Mucosa of rectum (tissue), 2 donors: ENCODE results near the gene KCNRG.

Experiments used
- H3K27ac ChIP-seq, 2 donors: one replicate each; pipeline ENCODE4 v1.7.0; 2013; ENCODE audit warnings: inconsistent platforms in 2 of 2, low read depth in 2 of 2, low read length in 2 of 2
- H3K27me3 ChIP-seq, 2 donors: one replicate each; pipeline ENCODE4 v1.7.0; 2013; ENCODE audit warnings: low read length in 2 of 2; ENCODE audit not compliant: control insufficient read depth in 2 of 2, insufficient read depth in 2 of 2
- H3K36me3 ChIP-seq, 2 donors: one replicate each; pipeline ENCODE4 v1.7.0; 2013; ENCODE audit warnings: low read length in 2 of 2; ENCODE audit not compliant: control insufficient read depth in 2 of 2, insufficient read depth in 2 of 2
- H3K4me1 ChIP-seq, 2 donors: one replicate each; pipeline ENCODE4 v1.7.0; 2013; ENCODE audit warnings: low read length in 2 of 2, mild to moderate bottlenecking in 1 of 2; ENCODE audit not compliant: control insufficient read depth in 2 of 2, insufficient read depth in 2 of 2
- H3K4me3 ChIP-seq, 2 donors: one replicate each; pipeline ENCODE4 v1.7.0; 2013; ENCODE audit warnings: low read length in 2 of 2
- H3K9ac ChIP-seq, 2 donors: one replicate each; pipeline ENCODE4 v1.7.0; 2013; ENCODE audit warnings: low read length in 2 of 2, low read depth in 1 of 2, mild to moderate bottlenecking in 1 of 2
- H3K9me3 ChIP-seq, 2 donors: one replicate each; pipeline ENCODE4 v1.7.0; 2013; ENCODE audit warnings: low read length in 2 of 2; ENCODE audit not compliant: control insufficient read depth in 2 of 2
- donor health status: healthy.
- donor health status: Normal muscosa, but diverticular disease.

Gene KCNRG

GRCh38 chr13:49993111-49993510, 22.1 kb upstream of the KCNRG start:
- Histone ChIP-seq H3K27me3 (no peaks in the 10 kb centered on the region), H3K9me3 (no peaks in the 10 kb centered on the region), H3K4me1 (peaks cover 6 to 8% of the 10 kb centered on the region in 2 donors), H3K4me3 (no peak overlapping the region), H3K9ac (no peak overlapping the region), H3K36me3 (no peaks in the 10 kb centered on the region), H3K27ac (no peak overlapping the region)

- H3K27me3 ChIP-seq, result no peaks in the 10 kb centered on the region
- peaks cover 10 to 13% of the 10 kb centered on the region in 2 donors for H3K4me1 ChIP-seq
- H3K36me3 ChIP-seq, result peaks cover 0 to under 1% of the 10 kb centered on the region in 2 donors
- H3K9me3 ChIP-seq, result no peaks in the 10 kb centered on the region
- H3K27ac ChIP-seq, result no peak overlapping the region
- no peak overlapping the region for H3K4me3 ChIP-seq
- no peak overlapping the region for H3K9ac ChIP-seq
Observed at GRCh38 chr13:49993666-49994065, 21.6 kb upstream of the KCNRG start.

- Histone ChIP-seq H3K4me1 (peaks cover 18 to 20% of the 10 kb centered on the region in 2 donors), H3K36me3 (peaks cover 0 to 6% of the 10 kb centered on the region in 2 donors), H3K4me3 (peak overlapping the region; percentile 76 to 79), H3K27ac (peak overlapping the region; percentile 95), H3K9ac (peak overlapping the region; percentile 84 to 89), H3K9me3 (no peaks in the 10 kb centered on the region), H3K27me3 (no peaks in the 10 kb centered on the region)
Observed at GRCh38 chr13:49995625-49996101, 19.6 kb upstream of the KCNRG start.

- H3K27me3 ChIP-seq, result no peaks in the 10 kb centered on the region
- peaks cover 19 to 20% of the 10 kb centered on the region in 2 donors for H3K4me1 ChIP-seq
- peaks cover 0 to 7% of the 10 kb centered on the region in 2 donors for H3K36me3 ChIP-seq
- no peaks in the 10 kb centered on the region for H3K9me3 ChIP-seq
- H3K27ac ChIP-seq, result peak overlapping the region; percentile 95
- H3K4me3 ChIP-seq, result peak overlapping the region; percentile 76 to 79
- H3K9ac ChIP-seq, result peak overlapping the region; percentile 84 to 89
Observed at GRCh38 chr13:49996161-49996915, 18.9 kb upstream of the KCNRG start.

- no peaks in the 10 kb centered on the region for H3K27me3 ChIP-seq
- H3K4me1 ChIP-seq, result peaks cover 20% of the 10 kb centered on the region in 2 donors
- no peaks in the 10 kb centered on the region for H3K9me3 ChIP-seq
- peak within 1 kb of the TSS; percentile 84 to 93 for H3K9ac ChIP-seq
- peaks cover 4 to 7% of the 10 kb centered on the region in 2 donors for H3K36me3 ChIP-seq
- H3K27ac ChIP-seq, result peak within 1 kb of the TSS; percentile 98 to 99
- peak within 1 kb of the TSS; percentile 88 to 90 for H3K4me3 ChIP-seq
Observed at GRCh38 chr13:49996951-49997895, 18.0 kb upstream of the KCNRG start, which contains the start of gene TRIM13. TSS of gene TRIM13 (plus strand) at chr13:49997042. CDS start at chr13:50011941, 14,899 bp downstream.

- Histone ChIP-seq H3K36me3 (peaks cover 4 to 7% of the 10 kb centered on the region in 2 donors), H3K4me3 (peak overlapping the region; percentile 88 to 90), H3K4me1 (peaks cover 20% of the 10 kb centered on the region in 2 donors), H3K27me3 (no peaks in the 10 kb centered on the region), H3K9ac (peak overlapping the region; percentile 84 to 93), H3K27ac (peak overlapping the region; percentile 98 to 99), H3K9me3 (no peaks in the 10 kb centered on the region)
Observed at GRCh38 chr13:49997955-49998354, 17.3 kb upstream of the KCNRG start.

- Histone ChIP-seq H3K36me3 (peaks cover 4 to 7% of the 10 kb centered on the region in 2 donors), H3K4me3 (peak overlapping the region; percentile 88 to 90), H3K9me3 (no peaks in the 10 kb centered on the region), H3K4me1 (peaks cover 20% of the 10 kb centered on the region in 2 donors), H3K27me3 (no peaks in the 10 kb centered on the region), H3K27ac (peak overlapping the region; percentile 98 to 99), H3K9ac (peak overlapping the region in 1 of 2 donors; percentile 93)
Observed at GRCh38 chr13:49998714-49999624, 16.3 kb upstream of the KCNRG start.

GRCh38 chr13:50001287-50001686, 14.0 kb upstream of the KCNRG start:
- no peak overlapping the region for H3K27ac ChIP-seq
- H3K27me3 ChIP-seq, result no peaks in the 10 kb centered on the region
- no peak overlapping the region for H3K9ac ChIP-seq
- peaks cover 4 to 9% of the 10 kb centered on the region in 2 donors for H3K36me3 ChIP-seq
- no peak overlapping the region for H3K4me3 ChIP-seq
- no peaks in the 10 kb centered on the region for H3K9me3 ChIP-seq
- peaks cover 20 to 24% of the 10 kb centered on the region in 2 donors for H3K4me1 ChIP-seq

GRCh38 chr13:50006426-50007135, 8.7 kb upstream of the KCNRG start:
- H3K36me3 ChIP-seq, result peaks cover 15 to 16% of the 10 kb centered on the region in 2 donors
- peak overlapping the region; percentile 56 to 66 for H3K27ac ChIP-seq

More at GRCh38 chr13:50006426-50007135, 8.7 kb upstream of the KCNRG start:
- no peaks in the 10 kb centered on the region for H3K27me3 ChIP-seq
- no peak overlapping the region for H3K9ac ChIP-seq
- H3K4me1 ChIP-seq, result peaks cover 10 to 11% of the 10 kb centered on the region in 2 donors
- no peaks in the 10 kb centered on the region for H3K9me3 ChIP-seq
- H3K4me3 ChIP-seq, result no peak overlapping the region
